Stimulated activated CD4-positive, alpha-beta T cell treated with anti-CD3 and anti-CD28 coated beads, TNF-alpha, amount 100 ng/mL, for 48 hours (primary cell): ENCODE results near the gene TSHR.
"Not testable (repeated sequence)": the region's sequence is repeated elsewhere in the genome, so short reads cannot be mapped to it uniquely, and the experiment has no call there.

Experiments used
- DNase-seq, 3 donors: peaks; one replicate each; pipeline ENCODE4 v3.0.0-alpha.2; 2020; ENCODE audit warnings: low read depth in 3 of 3

Gene TSHR

GRCh38 chr14:81068176-81068782 is 112.9 kb downstream of the TSHR start:
- no peak for DNase-seq

GRCh38 chr14:81070511-81070910 is 115.1 kb downstream of the TSHR start:
- no peak for DNase-seq

GRCh38 chr14:81085596-81085995 is 130.2 kb downstream of the TSHR start:
- DNase-seq: no peak

- no peak for DNase-seq
Observed at GRCh38 chr14:81087230-81087629, 131.8 kb downstream of the TSHR start.

GRCh38 chr14:81091139-81091538 is 135.7 kb downstream of the TSHR start:
- DNase-seq: no peak

- DNase-seq: no peak
Observed at GRCh38 chr14:81091660-81092059, 136.2 kb downstream of the TSHR start.

- no peak for DNase-seq
Observed at GRCh38 chr14:81093651-81094050, 138.2 kb downstream of the TSHR start.

- no peak for DNase-seq
Observed at GRCh38 chr14:81095539-81095938, 140.1 kb downstream of the TSHR start.

GRCh38 chr14:81096656-81097055 is 141.2 kb downstream of the TSHR start:
- no peak for DNase-seq

GRCh38 chr14:81102217-81102616 is 146.8 kb downstream of the TSHR start:
- DNase-seq: no peak

- DNase-seq: no peak
Observed at GRCh38 chr14:81103443-81103842, 148.0 kb downstream of the TSHR start.

- DNase-seq: no peak
Observed at GRCh38 chr14:81105378-81105777, 150.0 kb downstream of the TSHR start.

GRCh38 chr14:81105961-81106360 is 150.5 kb downstream of the TSHR start:
- DNase-seq: no peak

- no peak for DNase-seq
Observed at GRCh38 chr14:81110186-81110585, 154.8 kb downstream of the TSHR start.

- DNase-seq: no peak
Observed at GRCh38 chr14:81113176-81113575, 157.8 kb downstream of the TSHR start.

GRCh38 chr14:81113945-81114820 is 158.8 kb downstream of the TSHR start:
- DNase-seq: not testable (repeated sequence)

GRCh38 chr14:81120501-81120900 is 165.1 kb downstream of the TSHR start:
- DNase-seq: no peak

- DNase-seq: no peak
Observed at GRCh38 chr14:81122326-81122725, 166.9 kb downstream of the TSHR start.

- DNase-seq: no peak
Observed at GRCh38 chr14:81123811-81124210, 168.4 kb downstream of the TSHR start.

GRCh38 chr14:81125536-81125935 is 170.1 kb downstream of the TSHR start:
- DNase-seq: no peak

- no peak for DNase-seq
Observed at GRCh38 chr14:81127785-81128184, 172.4 kb downstream of the TSHR start.

GRCh38 chr14:81129242-81129641 is 173.8 kb downstream of the TSHR start:
- no peak for DNase-seq

GRCh38 chr14:81132468-81132867 is 177.0 kb downstream of the TSHR start:
- DNase-seq: no peak
